HG03196 (cell line): Measurements from ENCODE around the gene NANS.
"Not testable (repeated sequence)": the region's sequence is repeated elsewhere in the genome, so short reads cannot be mapped to it uniquely, and the experiment has no call there.

Source experiments
- ATAC-seq: cut with Tn5 transposase; IDR thresholded peaks from one replicate; pipeline ENCODE4 v1.9.1; 2021; ENCODE audit not compliant: unreplicated experiment

The NANS gene, protein sequence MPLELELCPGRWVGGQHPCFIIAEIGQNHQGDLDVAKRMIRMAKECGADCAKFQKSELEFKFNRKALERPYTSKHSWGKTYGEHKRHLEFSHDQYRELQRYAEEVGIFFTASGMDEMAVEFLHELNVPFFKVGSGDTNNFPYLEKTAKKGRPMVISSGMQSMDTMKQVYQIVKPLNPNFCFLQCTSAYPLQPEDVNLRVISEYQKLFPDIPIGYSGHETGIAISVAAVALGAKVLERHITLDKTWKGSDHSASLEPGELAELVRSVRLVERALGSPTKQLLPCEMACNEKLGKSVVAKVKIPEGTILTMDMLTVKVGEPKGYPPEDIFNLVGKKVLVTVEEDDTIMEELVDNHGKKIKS

DNA sequence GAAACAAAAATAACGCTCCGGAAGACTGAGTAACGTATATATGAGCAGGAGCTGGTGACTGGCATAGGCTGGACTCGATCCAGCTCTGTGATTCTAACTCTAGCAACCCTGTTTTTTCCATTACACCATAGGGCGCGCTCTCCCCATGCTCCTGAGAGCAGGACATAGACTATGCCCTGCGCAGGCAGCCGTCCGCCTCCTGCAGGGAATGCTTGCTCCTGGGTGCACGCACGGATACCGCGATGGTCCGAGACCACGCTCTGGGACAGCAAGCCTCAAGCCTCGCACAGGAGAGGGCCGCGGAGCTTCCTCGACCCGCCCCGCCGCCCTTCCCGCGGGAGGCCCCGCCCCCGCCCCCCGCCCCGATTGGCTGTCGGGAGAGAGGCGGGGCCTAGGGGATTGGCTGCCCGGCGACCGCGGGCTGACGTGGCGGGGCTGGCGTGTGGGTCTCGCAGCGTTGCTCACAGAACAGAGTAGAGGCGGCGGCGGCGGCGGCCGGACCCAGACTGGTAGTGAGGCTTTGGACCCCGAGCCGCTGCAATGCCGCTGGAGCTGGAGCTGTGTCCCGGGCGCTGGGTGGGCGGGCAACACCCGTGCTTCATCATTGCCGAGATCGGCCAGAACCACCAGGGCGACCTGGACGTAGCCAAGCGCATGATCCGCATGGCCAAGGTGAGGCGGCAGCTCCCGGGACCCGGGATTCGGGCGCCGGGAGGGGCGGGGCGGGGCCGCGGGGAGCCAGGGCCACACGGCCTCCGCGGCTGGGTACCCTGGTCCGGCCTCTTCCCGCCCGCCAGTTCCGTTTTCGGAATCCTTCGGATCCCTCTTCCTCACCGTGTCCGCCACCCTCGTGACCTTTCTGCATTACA, at the start of gene NANS:
TSS of gene NANS (plus strand) at position 464 of the 869 bp plus-strand sequence. CDS start at position 541, 77 bp downstream.
- peak; percentile 92 for ATAC-seq

DNA sequence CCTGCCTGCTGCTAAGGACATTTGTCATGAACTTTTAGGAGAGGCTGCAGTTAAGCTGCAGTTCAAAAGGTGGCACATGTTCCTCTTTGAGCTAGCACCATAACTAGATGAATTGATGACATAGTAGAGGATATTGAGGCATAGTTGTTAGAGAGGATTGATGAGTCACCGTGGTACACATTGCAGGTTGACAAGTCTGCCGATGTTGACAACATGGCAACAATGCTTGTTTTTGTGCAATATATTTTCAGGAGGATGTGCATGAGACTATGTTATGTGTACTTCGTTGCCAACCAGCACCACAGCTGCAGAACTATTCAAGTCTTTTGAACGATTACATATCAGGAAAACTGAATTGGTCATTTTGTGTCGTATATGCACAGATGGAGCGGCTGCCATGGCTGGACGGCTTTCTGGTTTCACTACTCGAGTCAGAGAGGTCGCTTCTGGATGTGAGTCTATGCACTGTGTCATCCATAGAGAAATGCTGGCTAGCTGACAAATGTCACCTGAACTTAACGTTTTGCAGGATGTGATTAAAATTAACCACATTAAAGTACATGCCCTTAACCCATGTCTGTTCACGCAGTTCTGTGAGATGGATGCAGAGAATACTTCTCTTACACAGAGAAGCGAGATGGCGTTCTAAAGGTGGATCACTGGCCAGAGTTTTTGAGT, 49.1 kb upstream of the NANS start:
- no peak for ATAC-seq

GRCh38 chr9:98008764-98009163, 47.8 kb upstream of the NANS start:
- ATAC-seq: no peak

- ATAC-seq: no peak
Measured at GRCh38 chr9:98009437-98009836, 47.1 kb upstream of the NANS start.

DNA sequence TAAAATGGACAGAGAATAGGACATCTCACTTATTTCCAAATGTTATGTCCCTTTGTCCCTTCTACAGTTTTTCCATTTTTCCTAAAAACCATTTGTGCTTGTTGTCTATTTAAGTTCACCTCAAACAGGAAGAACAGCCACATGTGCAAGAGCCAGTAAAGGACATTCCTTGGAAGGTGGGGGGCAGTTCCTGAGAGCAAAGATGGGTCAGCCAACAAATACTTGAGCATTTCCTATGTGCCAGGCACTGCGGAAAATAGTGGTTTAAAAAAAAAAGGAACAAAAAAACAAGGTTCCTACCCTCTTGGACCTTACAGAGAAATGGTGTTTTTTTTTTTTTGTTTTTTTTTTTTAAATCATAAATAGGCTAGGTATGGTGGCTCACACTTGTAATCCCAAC, 46.6 kb upstream of the NANS start:
- ATAC-seq: no peak

- peak; percentile 72 for ATAC-seq
Measured at GRCh38 chr9:98010445-98010844, 46.1 kb upstream of the NANS start.

DNA sequence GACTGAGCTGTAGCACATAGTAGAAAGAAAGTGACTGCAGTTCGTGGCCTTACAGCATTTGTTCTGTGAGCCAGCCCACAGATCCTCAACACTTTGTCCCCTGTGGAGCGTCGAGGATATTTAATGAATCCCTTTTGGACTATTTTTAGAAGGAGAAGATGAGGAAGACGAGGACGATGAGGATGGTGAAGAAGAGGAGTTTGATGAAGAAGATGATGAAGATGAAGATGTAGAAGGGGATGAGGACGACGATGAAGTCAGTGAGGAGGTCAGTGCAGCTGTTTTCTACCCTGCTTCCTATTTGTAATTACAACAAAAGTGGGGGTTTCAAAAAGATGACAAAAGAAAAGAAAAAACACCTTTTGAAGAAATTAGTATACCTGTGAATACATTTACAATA, 45.4 kb upstream of the NANS start:
- no peak for ATAC-seq

DNA sequence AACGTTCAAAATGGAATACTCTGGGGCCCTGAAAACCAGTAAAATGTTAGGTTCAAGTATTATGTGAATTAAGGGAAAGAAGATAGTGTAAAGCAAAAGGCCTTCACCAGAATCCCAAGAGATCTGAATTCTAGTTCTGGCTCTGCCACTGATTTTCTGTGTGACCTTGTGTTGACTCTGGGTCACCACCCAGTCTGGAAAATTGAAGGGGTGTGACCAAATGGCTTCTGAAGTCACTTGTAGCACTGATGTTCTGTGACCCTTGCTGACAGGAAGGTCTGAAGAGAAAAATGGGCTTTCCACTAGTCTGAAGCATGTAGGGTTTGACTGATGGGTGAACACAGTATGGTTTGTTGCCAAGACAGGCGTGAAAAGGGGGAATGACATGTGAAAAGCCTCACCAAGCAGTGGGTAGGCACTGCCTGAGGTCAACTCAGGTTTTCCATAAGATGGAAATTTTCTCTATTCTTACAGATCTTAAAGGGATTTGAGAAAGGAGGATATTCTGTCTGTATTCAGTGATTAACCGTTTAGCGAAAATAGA, 40.3 kb upstream of the NANS start:
- ATAC-seq: no peak

DNA sequence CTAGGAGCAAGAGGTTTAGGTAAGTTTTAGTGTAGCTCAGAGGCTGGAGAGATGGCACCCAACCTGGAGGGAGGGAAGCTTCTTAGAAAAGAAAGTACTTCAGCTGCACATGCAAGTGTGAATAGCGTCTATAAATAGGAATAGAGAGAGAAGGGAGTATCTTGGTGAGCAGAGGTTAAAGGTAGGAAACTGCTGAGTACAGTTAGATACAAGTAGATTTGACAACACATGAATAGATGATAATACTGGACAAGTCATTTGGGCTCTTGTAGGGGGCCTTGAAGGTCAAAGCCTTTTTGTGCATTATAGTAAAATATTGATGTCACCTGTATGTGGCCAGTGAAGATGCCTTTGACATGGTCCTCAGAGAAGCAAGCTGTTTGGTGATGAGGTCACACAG, 39.2 kb upstream of the NANS start:
- no peak for ATAC-seq

GRCh38 chr9:98018347-98018746, 38.2 kb upstream of the NANS start:
- ATAC-seq: no peak

- no peak for ATAC-seq
Measured at GRCh38 chr9:98019098-98019497, 37.4 kb upstream of the NANS start.

DNA sequence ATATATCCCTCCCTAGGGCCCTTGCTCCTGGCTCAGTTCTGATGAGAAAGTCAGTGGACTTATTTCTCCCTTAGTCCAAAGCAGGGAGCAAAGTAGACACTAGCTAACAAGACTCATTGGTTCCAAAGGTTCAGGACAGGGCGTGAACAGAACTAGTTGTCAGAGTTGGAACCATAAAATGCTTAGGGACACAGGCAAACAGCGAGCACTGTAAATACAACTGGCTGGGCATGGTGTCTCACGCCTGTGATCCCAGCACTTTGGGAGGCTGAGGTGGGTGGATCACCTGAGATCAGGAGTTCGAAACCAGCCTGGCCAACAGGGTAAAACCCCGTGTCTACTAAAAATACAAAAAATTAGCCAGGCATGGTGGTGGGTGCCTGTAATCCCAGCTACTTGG, 36.7 kb upstream of the NANS start:
- not testable (repeated sequence) for ATAC-seq

DNA sequence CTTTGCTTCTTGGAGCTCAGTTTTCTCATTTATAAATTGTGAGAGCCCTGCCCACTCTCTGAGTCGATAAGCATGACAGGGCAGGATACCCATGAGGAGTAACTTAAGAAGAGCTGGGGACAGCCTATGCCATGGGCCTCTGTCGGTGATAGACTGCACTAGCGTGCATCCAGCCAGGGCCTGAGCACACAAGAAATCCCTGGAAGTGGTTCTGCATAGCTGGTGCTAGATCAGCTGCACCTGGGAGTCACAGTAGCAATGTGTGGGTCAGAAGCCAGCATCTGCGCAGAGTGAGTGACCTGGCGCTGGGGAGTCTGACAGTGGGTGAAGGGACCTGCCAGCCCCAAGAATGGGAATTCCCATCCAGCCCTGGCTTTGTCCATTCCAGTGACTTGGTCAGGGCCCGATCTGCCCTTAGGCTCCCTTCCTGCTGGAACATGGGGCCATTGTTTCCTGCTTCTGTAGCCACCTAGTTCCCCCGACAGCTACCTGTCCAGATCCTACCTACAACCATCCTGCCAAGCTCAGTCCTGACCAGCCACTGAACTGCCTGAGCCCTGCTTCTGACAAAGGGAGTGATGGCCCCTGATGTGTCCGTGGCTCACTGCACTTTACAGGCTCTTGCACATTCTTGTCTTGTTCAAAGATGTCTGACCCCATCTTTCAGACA, 35.9 kb upstream of the NANS start:
- no peak for ATAC-seq

- ATAC-seq: no peak
Measured at GRCh38 chr9:98021306-98022040, 35.1 kb upstream of the NANS start.

GRCh38 chr9:98022447-98022846, 34.1 kb upstream of the NANS start:
- no peak for ATAC-seq

- no peak for ATAC-seq
Measured at GRCh38 chr9:98024702-98025101, 31.8 kb upstream of the NANS start.

- ATAC-seq: no peak
Measured at GRCh38 chr9:98031169-98031568, 25.4 kb upstream of the NANS start.

GRCh38 chr9:98031935-98032334, 24.6 kb upstream of the NANS start:
- no peak for ATAC-seq

GRCh38 chr9:98034593-98035546, 21.7 kb upstream of the NANS start:
- ATAC-seq: peak; percentile 51
